ENCODE measurements around the gene MAP3K5. TPM values are rescaled to one million over a fixed set of nuclear protein-coding genes. Genes with fewer than 3 reads are reported as not detected.

Gene MAP3K5
- total and polyA plus RNA-seq, 2 of the 8 experiments (the other 6 are each of a cell fraction or from before 2014, with no cell fraction given), result 0.63 to 2.6 TPM

- TF ChIP-seq, protein P1, sequence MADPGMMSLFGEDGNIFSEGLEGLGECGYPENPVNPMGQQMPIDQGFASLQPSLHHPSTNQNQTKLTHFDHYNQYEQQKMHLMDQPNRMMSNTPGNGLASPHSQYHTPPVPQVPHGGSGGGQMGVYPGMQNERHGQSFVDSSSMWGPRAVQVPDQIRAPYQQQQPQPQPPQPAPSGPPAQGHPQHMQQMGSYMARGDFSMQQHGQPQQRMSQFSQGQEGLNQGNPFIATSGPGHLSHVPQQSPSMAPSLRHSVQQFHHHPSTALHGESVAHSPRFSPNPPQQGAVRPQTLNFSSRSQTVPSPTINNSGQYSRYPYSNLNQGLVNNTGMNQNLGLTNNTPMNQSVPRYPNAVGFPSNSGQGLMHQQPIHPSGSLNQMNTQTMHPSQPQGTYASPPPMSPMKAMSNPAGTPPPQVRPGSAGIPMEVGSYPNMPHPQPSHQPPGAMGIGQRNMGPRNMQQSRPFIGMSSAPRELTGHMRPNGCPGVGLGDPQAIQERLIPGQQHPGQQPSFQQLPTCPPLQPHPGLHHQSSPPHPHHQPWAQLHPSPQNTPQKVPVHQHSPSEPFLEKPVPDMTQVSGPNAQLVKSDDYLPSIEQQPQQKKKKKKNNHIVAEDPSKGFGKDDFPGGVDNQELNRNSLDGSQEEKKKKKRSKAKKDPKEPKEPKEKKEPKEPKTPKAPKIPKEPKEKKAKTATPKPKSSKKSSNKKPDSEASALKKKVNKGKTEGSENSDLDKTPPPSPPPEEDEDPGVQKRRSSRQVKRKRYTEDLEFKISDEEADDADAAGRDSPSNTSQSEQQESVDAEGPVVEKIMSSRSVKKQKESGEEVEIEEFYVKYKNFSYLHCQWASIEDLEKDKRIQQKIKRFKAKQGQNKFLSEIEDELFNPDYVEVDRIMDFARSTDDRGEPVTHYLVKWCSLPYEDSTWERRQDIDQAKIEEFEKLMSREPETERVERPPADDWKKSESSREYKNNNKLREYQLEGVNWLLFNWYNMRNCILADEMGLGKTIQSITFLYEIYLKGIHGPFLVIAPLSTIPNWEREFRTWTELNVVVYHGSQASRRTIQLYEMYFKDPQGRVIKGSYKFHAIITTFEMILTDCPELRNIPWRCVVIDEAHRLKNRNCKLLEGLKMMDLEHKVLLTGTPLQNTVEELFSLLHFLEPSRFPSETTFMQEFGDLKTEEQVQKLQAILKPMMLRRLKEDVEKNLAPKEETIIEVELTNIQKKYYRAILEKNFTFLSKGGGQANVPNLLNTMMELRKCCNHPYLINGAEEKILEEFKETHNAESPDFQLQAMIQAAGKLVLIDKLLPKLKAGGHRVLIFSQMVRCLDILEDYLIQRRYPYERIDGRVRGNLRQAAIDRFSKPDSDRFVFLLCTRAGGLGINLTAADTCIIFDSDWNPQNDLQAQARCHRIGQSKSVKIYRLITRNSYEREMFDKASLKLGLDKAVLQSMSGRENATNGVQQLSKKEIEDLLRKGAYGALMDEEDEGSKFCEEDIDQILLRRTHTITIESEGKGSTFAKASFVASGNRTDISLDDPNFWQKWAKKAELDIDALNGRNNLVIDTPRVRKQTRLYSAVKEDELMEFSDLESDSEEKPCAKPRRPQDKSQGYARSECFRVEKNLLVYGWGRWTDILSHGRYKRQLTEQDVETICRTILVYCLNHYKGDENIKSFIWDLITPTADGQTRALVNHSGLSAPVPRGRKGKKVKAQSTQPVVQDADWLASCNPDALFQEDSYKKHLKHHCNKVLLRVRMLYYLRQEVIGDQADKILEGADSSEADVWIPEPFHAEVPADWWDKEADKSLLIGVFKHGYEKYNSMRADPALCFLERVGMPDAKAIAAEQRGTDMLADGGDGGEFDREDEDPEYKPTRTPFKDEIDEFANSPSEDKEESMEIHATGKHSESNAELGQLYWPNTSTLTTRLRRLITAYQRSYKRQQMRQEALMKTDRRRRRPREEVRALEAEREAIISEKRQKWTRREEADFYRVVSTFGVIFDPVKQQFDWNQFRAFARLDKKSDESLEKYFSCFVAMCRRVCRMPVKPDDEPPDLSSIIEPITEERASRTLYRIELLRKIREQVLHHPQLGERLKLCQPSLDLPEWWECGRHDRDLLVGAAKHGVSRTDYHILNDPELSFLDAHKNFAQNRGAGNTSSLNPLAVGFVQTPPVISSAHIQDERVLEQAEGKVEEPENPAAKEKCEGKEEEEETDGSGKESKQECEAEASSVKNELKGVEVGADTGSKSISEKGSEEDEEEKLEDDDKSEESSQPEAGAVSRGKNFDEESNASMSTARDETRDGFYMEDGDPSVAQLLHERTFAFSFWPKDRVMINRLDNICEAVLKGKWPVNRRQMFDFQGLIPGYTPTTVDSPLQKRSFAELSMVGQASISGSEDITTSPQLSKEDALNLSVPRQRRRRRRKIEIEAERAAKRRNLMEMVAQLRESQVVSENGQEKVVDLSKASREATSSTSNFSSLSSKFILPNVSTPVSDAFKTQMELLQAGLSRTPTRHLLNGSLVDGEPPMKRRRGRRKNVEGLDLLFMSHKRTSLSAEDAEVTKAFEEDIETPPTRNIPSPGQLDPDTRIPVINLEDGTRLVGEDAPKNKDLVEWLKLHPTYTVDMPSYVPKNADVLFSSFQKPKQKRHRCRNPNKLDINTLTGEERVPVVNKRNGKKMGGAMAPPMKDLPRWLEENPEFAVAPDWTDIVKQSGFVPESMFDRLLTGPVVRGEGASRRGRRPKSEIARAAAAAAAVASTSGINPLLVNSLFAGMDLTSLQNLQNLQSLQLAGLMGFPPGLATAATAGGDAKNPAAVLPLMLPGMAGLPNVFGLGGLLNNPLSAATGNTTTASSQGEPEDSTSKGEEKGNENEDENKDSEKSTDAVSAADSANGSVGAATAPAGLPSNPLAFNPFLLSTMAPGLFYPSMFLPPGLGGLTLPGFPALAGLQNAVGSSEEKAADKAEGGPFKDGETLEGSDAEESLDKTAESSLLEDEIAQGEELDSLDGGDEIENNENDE (IDR thresholded peaks at IDR 0.05; ENCODE audit: insufficient replicate concordance, low read length), result no peak
- TF ChIP-seq TAF7 (optimal IDR thresholded peaks at IDR 0.05; ENCODE audit: borderline replicate concordance, low read depth, low read length), result no peak
- TF ChIP-seq, protein P2, sequence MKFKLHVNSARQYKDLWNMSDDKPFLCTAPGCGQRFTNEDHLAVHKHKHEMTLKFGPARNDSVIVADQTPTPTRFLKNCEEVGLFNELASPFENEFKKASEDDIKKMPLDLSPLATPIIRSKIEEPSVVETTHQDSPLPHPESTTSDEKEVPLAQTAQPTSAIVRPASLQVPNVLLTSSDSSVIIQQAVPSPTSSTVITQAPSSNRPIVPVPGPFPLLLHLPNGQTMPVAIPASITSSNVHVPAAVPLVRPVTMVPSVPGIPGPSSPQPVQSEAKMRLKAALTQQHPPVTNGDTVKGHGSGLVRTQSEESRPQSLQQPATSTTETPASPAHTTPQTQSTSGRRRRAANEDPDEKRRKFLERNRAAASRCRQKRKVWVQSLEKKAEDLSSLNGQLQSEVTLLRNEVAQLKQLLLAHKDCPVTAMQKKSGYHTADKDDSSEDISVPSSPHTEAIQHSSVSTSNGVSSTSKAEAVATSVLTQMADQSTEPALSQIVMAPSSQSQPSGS (IDR thresholded peaks at IDR 0.05; ENCODE audit: low read length), result no peak
- no peak for TF ChIP-seq GTF2F1 (IDR thresholded peaks at IDR 0.05; ENCODE audit: borderline replicate concordance, low read depth, low read length)
- no peak for TF ChIP-seq CBX8 (IDR thresholded peaks at IDR 0.05; ENCODE audit: borderline replicate concordance, low read depth, low read length)
- TF ChIP-seq RBBP5 (IDR thresholded peaks at IDR 0.05; ENCODE audit: borderline replicate concordance, low read depth, low read length), result no peak
- no peak for TF ChIP-seq KDM1A (IDR thresholded peaks at IDR 0.05; ENCODE audit: borderline replicate concordance, low read length)
- TF ChIP-seq EZH2 (IDR thresholded peaks at IDR 0.05; ENCODE audit: low read depth, low read length, severe bottlenecking), result no peak
- no peak for TF ChIP-seq SAP30 (IDR thresholded peaks at IDR 0.05; ENCODE audit: insufficient read depth, insufficient replicate concordance, low read length)
These were observed 96.9 kb downstream of the MAP3K5 start (continued) for GRCh38 chr6:136695412-136695811.

Data from H1 (cell line).